ENCODE measurements around the gene HERC2.

HERC2 gene

DNA sequence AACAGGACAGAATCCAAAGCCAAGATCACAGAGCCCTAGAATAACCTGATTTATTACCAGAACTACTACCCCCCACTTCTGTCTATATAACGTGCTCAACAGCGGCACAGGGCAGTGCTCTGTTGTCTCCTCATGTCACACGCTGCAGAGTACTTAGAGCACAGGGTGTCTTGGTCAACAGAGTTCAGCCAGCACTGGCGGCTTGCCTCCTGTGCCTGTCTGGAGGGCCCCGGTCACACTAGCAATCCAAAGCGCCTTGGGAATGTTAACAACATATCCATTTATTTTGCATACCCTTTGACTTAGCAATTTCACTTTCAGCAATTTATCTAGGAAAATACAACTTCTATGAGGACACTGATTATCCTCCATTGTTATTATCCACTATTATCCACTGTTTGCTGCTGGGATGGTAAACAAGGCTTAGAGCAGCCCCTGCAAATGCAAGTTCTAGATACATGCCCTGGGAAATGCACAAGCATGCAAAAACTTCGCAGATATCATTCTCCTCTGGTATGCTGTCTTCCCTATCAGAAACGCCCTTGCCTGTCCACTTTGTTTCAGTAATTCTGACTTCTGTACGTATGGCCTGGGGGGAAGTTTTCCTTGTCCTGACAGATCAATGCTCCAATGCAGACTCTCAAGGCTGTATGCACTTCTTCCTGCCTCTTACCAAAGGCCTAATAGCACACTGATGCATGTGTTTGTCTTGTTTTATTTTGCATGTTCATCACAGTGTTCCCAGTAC is 136.7 kb downstream of the HERC2 start:
- Histone ChIP-seq H3K4me2 (ENCODE audit: low read depth, low read length, poor library complexity, severe bottlenecking) (no peak overlapping the region), H3K27ac (ENCODE audit: low read depth, low read length) (no peak overlapping the region), H3K36me3 (ENCODE audit: low read length) (peaks cover 4% of the 10 kb centered on the region; the same call in 1 of the 2 replicates), H3K9me3 (ENCODE audit: insufficient read depth, low read length) (no peaks in the 10 kb centered on the region), H3F3A (ENCODE audit: insufficient read depth) (no peaks in the 10 kb centered on the region), H3K27me3 (ENCODE audit: low read length) (no peaks in the 10 kb centered on the region), H4K20me1 (ENCODE audit: low read depth, low read length) (no peaks in the 10 kb centered on the region), H3K9me2 (replicated peaks; ENCODE audit: insufficient read depth, low read length) (no peaks in the 10 kb centered on the region), H2AFZ (ENCODE audit: low read depth, low read length, severe bottlenecking) (no peak overlapping the region), H3K9ac (ENCODE audit: low read length) (no peak overlapping the region), H3K4me3 (ENCODE audit: insufficient read depth, low read length, poor library complexity, severe bottlenecking) (no peak overlapping the region), H3K79me2 (ENCODE audit: insufficient read depth, low read length) (no peaks in the 10 kb centered on the region)
- TF ChIP-seq, protein P1, sequence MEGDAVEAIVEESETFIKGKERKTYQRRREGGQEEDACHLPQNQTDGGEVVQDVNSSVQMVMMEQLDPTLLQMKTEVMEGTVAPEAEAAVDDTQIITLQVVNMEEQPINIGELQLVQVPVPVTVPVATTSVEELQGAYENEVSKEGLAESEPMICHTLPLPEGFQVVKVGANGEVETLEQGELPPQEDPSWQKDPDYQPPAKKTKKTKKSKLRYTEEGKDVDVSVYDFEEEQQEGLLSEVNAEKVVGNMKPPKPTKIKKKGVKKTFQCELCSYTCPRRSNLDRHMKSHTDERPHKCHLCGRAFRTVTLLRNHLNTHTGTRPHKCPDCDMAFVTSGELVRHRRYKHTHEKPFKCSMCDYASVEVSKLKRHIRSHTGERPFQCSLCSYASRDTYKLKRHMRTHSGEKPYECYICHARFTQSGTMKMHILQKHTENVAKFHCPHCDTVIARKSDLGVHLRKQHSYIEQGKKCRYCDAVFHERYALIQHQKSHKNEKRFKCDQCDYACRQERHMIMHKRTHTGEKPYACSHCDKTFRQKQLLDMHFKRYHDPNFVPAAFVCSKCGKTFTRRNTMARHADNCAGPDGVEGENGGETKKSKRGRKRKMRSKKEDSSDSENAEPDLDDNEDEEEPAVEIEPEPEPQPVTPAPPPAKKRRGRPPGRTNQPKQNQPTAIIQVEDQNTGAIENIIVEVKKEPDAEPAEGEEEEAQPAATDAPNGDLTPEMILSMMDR (IDR thresholded peaks at IDR 0.05; ENCODE audit: insufficient read depth, low read length, poor library complexity, severe bottlenecking) = no peak
- TF ChIP-seq EZH2phosphoT487 (conservative IDR thresholded peaks at IDR 0.05; ENCODE audit: low read length) = no peak

DNA sequence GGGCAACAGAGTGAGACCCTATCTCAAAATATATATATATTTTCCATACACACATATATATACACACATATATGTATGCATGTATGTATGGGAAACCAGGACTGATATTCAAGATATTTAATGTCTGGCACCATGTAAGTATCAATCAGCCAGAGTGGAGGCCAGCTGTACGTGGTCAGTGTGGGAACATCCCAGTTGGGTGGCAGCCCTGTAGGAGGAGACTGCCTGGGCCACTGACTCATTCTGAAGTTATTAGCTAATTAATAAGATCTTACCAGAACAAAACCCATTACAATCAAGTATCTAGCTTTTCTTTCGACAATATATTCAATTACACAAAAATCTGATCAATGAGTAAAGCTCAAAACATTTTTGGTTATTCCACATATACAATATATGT is 137.8 kb downstream of the HERC2 start:
- H3K27ac ChIP-seq (ENCODE audit: low read depth, low read length) = no peak overlapping the region
- no peak overlapping the region for H3K9ac ChIP-seq (ENCODE audit: low read length)
- H3F3A ChIP-seq (ENCODE audit: insufficient read depth) = no peaks in the 10 kb centered on the region
- H2AFZ ChIP-seq (ENCODE audit: low read depth, low read length, severe bottlenecking) = no peak overlapping the region
- H3K4me2 ChIP-seq (ENCODE audit: low read depth, low read length, poor library complexity, severe bottlenecking) = no peak overlapping the region
- no peaks in the 10 kb centered on the region for H3K27me3 ChIP-seq (ENCODE audit: low read length)
- peaks cover 4% of the 10 kb centered on the region; the same call in 1 of the 2 replicates for H3K36me3 ChIP-seq (ENCODE audit: low read length)
- no peak for TF ChIP-seq EZH2phosphoT487 (conservative IDR thresholded peaks at IDR 0.05; ENCODE audit: low read length)
- TF ChIP-seq, protein P1 (IDR thresholded peaks at IDR 0.05; ENCODE audit: insufficient read depth, low read length, poor library complexity, severe bottlenecking) = no peak
- no peaks in the 10 kb centered on the region for H3K9me3 ChIP-seq (ENCODE audit: insufficient read depth, low read length)
- no peak overlapping the region for H3K4me3 ChIP-seq (ENCODE audit: insufficient read depth, low read length, poor library complexity, severe bottlenecking)
- H4K20me1 ChIP-seq (ENCODE audit: low read depth, low read length) = no peaks in the 10 kb centered on the region
- no peaks in the 10 kb centered on the region for H3K79me2 ChIP-seq (ENCODE audit: insufficient read depth, low read length)
- no peaks in the 10 kb centered on the region for H3K9me2 ChIP-seq (replicated peaks; ENCODE audit: insufficient read depth, low read length)

DNA sequence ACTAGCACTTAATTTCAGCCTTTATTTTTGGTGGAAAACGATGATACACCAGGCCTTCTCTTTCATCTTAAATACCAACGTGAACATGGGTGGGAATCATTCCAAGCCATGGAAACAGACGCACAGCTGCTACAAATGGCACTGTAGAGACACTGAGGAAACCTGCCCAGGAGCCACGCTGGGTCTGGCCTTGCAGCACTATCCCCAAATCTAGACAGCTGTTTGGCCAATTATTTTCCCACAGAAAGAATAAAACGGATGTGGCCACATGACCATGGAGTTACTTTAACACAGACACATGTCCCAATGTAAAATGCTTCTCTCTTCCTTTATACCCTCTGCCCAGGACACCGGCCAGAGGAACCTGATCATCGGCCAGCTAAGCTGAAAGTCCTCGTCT is 139.2 kb downstream of the HERC2 start:
- Histone ChIP-seq H4K20me1 (ENCODE audit: low read depth, low read length) (no peaks in the 10 kb centered on the region), H3F3A (ENCODE audit: insufficient read depth) (no peaks in the 10 kb centered on the region), H3K36me3 (ENCODE audit: low read length) (peaks cover 4% of the 10 kb centered on the region; the same call in 1 of the 2 replicates), H3K4me3 (ENCODE audit: insufficient read depth, low read length, poor library complexity, severe bottlenecking) (no peak overlapping the region), H3K9ac (ENCODE audit: low read length) (no peak overlapping the region), H3K79me2 (ENCODE audit: insufficient read depth, low read length) (no peaks in the 10 kb centered on the region), H3K9me3 (ENCODE audit: insufficient read depth, low read length) (no peaks in the 10 kb centered on the region), H3K9me2 (replicated peaks; ENCODE audit: insufficient read depth, low read length) (no peaks in the 10 kb centered on the region), H3K4me2 (ENCODE audit: low read depth, low read length, poor library complexity, severe bottlenecking) (no peak overlapping the region), H3K27ac (ENCODE audit: low read depth, low read length) (no peak overlapping the region), H3K27me3 (ENCODE audit: low read length) (no peaks in the 10 kb centered on the region), H2AFZ (ENCODE audit: low read depth, low read length, severe bottlenecking) (no peak overlapping the region)
- TF ChIP-seq EZH2phosphoT487 (conservative IDR thresholded peaks at IDR 0.05; ENCODE audit: low read length) = no peak
- TF ChIP-seq, protein P1 (IDR thresholded peaks at IDR 0.05; ENCODE audit: insufficient read depth, low read length, poor library complexity, severe bottlenecking) = no peak
